CD4-positive, alpha-beta T cell (primary cell): ENCODE measurements around the gene AFF2. TPM values are rescaled to one million over a fixed set of nuclear protein-coding genes. Genes with fewer than 3 reads are reported as not detected.

Experiments
- ATAC-seq: fragments of 200-7000 bp; cut with Tn5 transposase; one replicate; pipeline ENCODE4 v1.10.0; 2022; ENCODE audit warnings: mild to moderate bottlenecking; ENCODE audit not compliant: poor library complexity
- CTCF ChIA-PET: fragments of 350-600 bp; sonication (Branson Sonifier 250); formaldehyde crosslinking; loops from one replicate; lab custom pipeline; 2021; ENCODE audit warnings: antibody characterized with exemption, inconsistent platforms; lab: Charles Lee
- POLR2A ChIA-PET: fragments of 350-600 bp; sonication (Branson Sonifier 250); formaldehyde crosslinking; loops from one replicate; lab custom pipeline; 2021; ENCODE audit warnings: antibody characterized with exemption, inconsistent platforms; lab: Charles Lee
- DNase-seq, 14 experiments: peaks; one replicate each; pipeline ENCODE4 v3.0.0-alpha.2; 2013 to 2020; ENCODE audit warnings: mixed read lengths in 2 of 14
- H3K27ac ChIP-seq, 2 donors: one replicate each; pipeline versions ENCODE4 v1.5.1 to v1.7.0; 2013; ENCODE audit warnings: low read length in 2 of 2, low read depth in 1 of 2, mild to moderate bottlenecking in 1 of 2
- H3K27me3 ChIP-seq, 2 experiments: 1 replicate in 1 of 2; 2 replicates in 1 of 2; pipeline versions ENCODE4 v1.6.1 to v1.7.0; 2013; ENCODE audit warnings: low read length in 2 of 2, control low read depth in 1 of 2, mild to moderate bottlenecking in 1 of 2, moderate library complexity in 1 of 2; ENCODE audit not compliant: insufficient read depth in 2 of 2, control insufficient read depth in 1 of 2
- H3K36me3 ChIP-seq: one replicate; pipeline ENCODE4 v1.6.1; 2013; ENCODE audit warnings: low read length, control low read depth; ENCODE audit not compliant: insufficient read depth
- H3K4me1 ChIP-seq: one replicate; pipeline ENCODE4 v1.6.1; 2013; ENCODE audit warnings: low read length, control low read depth; ENCODE audit not compliant: insufficient read depth
- H3K4me3 ChIP-seq: one replicate; pipeline ENCODE4 v1.5.1; 2013; ENCODE audit warnings: mild to moderate bottlenecking, low read length, moderate library complexity
- H3K9me3 ChIP-seq, 2 experiments: 1 replicate in 1 of 2; 2 replicates in 1 of 2; pipeline versions ENCODE4 v1.6.1 to v1.7.0; 2013; ENCODE audit warnings: low read length in 2 of 2, mild to moderate bottlenecking in 2 of 2, control low read depth in 1 of 2, moderate library complexity in 1 of 2; ENCODE audit not compliant: control insufficient read depth in 1 of 2, insufficient read depth in 1 of 2
- H3K27ac Mint-ChIP-seq: one replicate; pipeline ENCODE4 v1.8.0; 2020; ENCODE audit warnings: mixed read lengths
- H3K27me3 Mint-ChIP-seq: one replicate; pipeline ENCODE4 v1.8.0; 2021; ENCODE audit warnings: mixed read lengths
- H3K36me3 Mint-ChIP-seq: one replicate; pipeline ENCODE4 v1.8.0; 2021; ENCODE audit warnings: low read depth, mixed read lengths
- H3K4me1 Mint-ChIP-seq: one replicate; pipeline ENCODE4 v1.8.0; 2021; ENCODE audit warnings: low read depth, mixed read lengths
- H3K4me3 Mint-ChIP-seq: one replicate; pipeline ENCODE4 v1.8.0; 2020; ENCODE audit warnings: mild to moderate bottlenecking, mixed read lengths
- H3K9me3 Mint-ChIP-seq: one replicate; pipeline ENCODE4 v1.8.0; 2020; ENCODE audit warnings: mixed read lengths
- intact Hi-C, 2 experiments: fragments of 100-400 bp; cut with DNase I in 1 of 2; cut with micrococcal nuclease in 1 of 2; formaldehyde crosslinking; loops; one replicate each; pipeline versions ENCODE4 v1.15.1 to v1.9.0; 2023 to 2025; cut with DNase I, micrococcal nuclease
- total RNA-seq, 174 experiments: library from RNA in 2 of 174; stranded (reverse) in 2 of 174; gene quantifications; one replicate each; pipeline ENCODE4 v1.2.3 and lab custom pipeline; 2021 to 2026
- TF ChIP-seq, protein P1 (sequence below): fragments of 200-600 bp; IDR thresholded peaks from one replicate; pipeline ENCODE4 v1.8.0; 2022; ENCODE audit warnings: antibody characterized with exemption, mild to moderate bottlenecking

The AFF2 gene
- total RNA-seq, 2 experiments from 2014 or later, result 5.9 to 6.2 TPM

DNA sequence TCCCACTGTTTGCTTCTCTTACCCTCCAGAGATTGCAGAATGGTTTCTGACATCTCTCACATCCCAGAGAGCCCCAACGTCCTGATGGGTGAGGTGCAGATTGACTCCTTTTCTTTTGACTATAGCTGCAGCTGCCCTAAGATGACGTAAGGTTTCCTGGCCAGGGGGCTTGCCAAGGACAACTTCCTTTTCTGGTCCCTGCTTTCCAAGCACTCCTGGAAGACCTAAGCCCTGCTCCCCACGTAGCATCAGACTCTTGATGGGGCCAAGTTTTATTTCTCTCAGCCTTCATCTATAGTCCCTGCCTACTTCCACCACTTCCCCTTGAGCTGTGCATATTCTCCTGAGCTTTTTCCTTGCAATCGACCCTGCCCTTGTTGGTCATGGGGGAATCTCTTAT is 507.0 kb downstream of the AFF2 start:
- TF ChIP-seq, protein P1, sequence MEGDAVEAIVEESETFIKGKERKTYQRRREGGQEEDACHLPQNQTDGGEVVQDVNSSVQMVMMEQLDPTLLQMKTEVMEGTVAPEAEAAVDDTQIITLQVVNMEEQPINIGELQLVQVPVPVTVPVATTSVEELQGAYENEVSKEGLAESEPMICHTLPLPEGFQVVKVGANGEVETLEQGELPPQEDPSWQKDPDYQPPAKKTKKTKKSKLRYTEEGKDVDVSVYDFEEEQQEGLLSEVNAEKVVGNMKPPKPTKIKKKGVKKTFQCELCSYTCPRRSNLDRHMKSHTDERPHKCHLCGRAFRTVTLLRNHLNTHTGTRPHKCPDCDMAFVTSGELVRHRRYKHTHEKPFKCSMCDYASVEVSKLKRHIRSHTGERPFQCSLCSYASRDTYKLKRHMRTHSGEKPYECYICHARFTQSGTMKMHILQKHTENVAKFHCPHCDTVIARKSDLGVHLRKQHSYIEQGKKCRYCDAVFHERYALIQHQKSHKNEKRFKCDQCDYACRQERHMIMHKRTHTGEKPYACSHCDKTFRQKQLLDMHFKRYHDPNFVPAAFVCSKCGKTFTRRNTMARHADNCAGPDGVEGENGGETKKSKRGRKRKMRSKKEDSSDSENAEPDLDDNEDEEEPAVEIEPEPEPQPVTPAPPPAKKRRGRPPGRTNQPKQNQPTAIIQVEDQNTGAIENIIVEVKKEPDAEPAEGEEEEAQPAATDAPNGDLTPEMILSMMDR, result no peak
- Mint-ChIP-seq H3K36me3 (no peaks in the 10 kb centered on the region), H3K27me3 (no peaks in the 10 kb centered on the region), H3K27ac (no peak overlapping the region), H3K4me3 (no peak overlapping the region), H3K4me1 (no peaks in the 10 kb centered on the region), H3K9me3 (no peaks in the 10 kb centered on the region)
- no peaks in the 10 kb centered on the region for H3K4me1 ChIP-seq
- ChIA-PET CTCF (no interaction called here), POLR2A (no interaction called here)
- no peaks in the 10 kb centered on the region for H3K27me3 ChIP-seq
- H3K4me3 ChIP-seq, result no peak overlapping the region
- H3K27ac ChIP-seq, result no peak overlapping the region
- DNase-seq (no peak), ATAC-seq (no peak)
- H3K36me3 ChIP-seq, result no peaks in the 10 kb centered on the region
- H3K9me3 ChIP-seq, result no peaks in the 10 kb centered on the region
- intact Hi-C loops, result no loop called here

- H3K36me3 ChIP-seq, result no peaks in the 10 kb centered on the region
- POLR2A ChIA-PET, result no interaction called here
- Mint-ChIP-seq H3K27me3 (no peaks in the 10 kb centered on the region), H3K36me3 (no peaks in the 10 kb centered on the region), H3K4me1 (no peaks in the 10 kb centered on the region), H3K9me3 (no peaks in the 10 kb centered on the region), H3K27ac (no peak overlapping the region), H3K4me3 (no peak overlapping the region)
- CTCF ChIA-PET, result no interaction called here
- ATAC-seq, result no peak
- H3K4me1 ChIP-seq, result no peaks in the 10 kb centered on the region
- intact Hi-C loops, result no loop called here
- H3K27ac ChIP-seq, result no peak overlapping the region
- no peaks in the 10 kb centered on the region for H3K27me3 ChIP-seq
- H3K9me3 ChIP-seq, result no peaks in the 10 kb centered on the region
- TF ChIP-seq, protein P1, result no peak
- DNase-seq, result no peak
- no peak overlapping the region for H3K4me3 ChIP-seq
These were observed 509.8 kb downstream of the AFF2 start for GRCh38 chrX:149010013-149010852.

DNA sequence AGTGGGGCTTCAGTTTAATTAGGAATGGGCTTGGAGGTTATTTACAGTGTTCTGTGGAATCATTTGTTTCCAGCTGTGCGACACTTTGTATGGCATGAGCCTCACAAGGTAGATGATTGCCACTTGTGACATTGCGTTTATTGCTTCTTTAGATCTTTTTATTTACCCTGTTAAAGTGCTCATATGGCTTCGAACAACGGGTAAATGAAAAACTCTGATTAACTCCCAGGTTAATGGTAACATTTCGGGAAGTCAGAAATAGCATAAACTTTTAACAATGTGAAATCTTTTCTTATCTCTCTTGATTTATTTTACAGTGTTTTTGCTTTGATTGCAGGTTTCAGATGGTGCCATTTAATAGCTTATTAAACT is 510.4 kb downstream of the AFF2 start:
- ChIA-PET CTCF (no interaction called here), POLR2A (no interaction called here)
- intact Hi-C loops, result no loop called here
- Histone ChIP-seq H3K4me3 (no peak overlapping the region), H3K27me3 (no peaks in the 10 kb centered on the region), H3K36me3 (no peaks in the 10 kb centered on the region), H3K9me3 (no peaks in the 10 kb centered on the region), H3K27ac (no peak overlapping the region), H3K4me1 (no peaks in the 10 kb centered on the region)
- no peaks in the 10 kb centered on the region for H3K4me1 Mint-ChIP-seq
- ATAC-seq (no peak), DNase-seq (no peak)
- no peaks in the 10 kb centered on the region for H3K36me3 Mint-ChIP-seq
- no peak overlapping the region for H3K27ac Mint-ChIP-seq
- no peaks in the 10 kb centered on the region for H3K27me3 Mint-ChIP-seq
- no peak overlapping the region for H3K4me3 Mint-ChIP-seq
- TF ChIP-seq, protein P1, result no peak
- H3K9me3 Mint-ChIP-seq, result no peaks in the 10 kb centered on the region
